H1 (cell line): Measurements from ENCODE around the gene MSANTD4.

Source experiments
- CEBPB ChIP-seq: IDR thresholded peaks from 2 replicates; pipeline ENCODE4 v1.6.1; 2012; ENCODE audit warnings: low read depth, low read length
- CHD1 ChIP-seq: IDR thresholded peaks from 2 replicates; pipeline ENCODE4 v1.6.1; 2012; ENCODE audit warnings: low read depth, low read length, improper control_type of control experiment
- CHD2 ChIP-seq: IDR thresholded peaks from 2 replicates; pipeline ENCODE4 v1.6.1; 2012; ENCODE audit warnings: low read length, improper control_type of control experiment
- EP300 ChIP-seq, 2 experiments: IDR thresholded peaks; 1 replicate in 1 of 2; 2 replicates in 1 of 2; pipeline ENCODE4 v1.6.1; 2011 to 2012; ENCODE audit warnings: low read depth in 2 of 2, low read length in 2 of 2, mild to moderate bottlenecking in 2 of 2, borderline replicate concordance in 1 of 2, inconsistent platforms in 1 of 2, moderate library complexity in 1 of 2
- EZH2 ChIP-seq: fragments of 200-600 bp; sonication (generic); IDR thresholded peaks from 2 replicates; pipeline ENCODE4 v1.7.1; 2012; ENCODE audit warnings: low read depth, mild to moderate bottlenecking, moderate library complexity, low read length, inconsistent platforms; ENCODE audit not compliant: severe bottlenecking
- JUND ChIP-seq: IDR thresholded peaks from 2 replicates; pipeline ENCODE4 v1.6.1; 2011; ENCODE audit warnings: mild to moderate bottlenecking, improper control_type of control experiment, low read length
- POLR2A ChIP-seq, 2 experiments: IDR thresholded peaks; 1 replicate in 1 of 2; 2 replicates in 1 of 2; pipeline ENCODE4 v1.6.1; 2011; ENCODE audit warnings: low read depth in 2 of 2, low read length in 2 of 2, mild to moderate bottlenecking in 2 of 2; ENCODE audit errors: control extremely low read depth in 1 of 2
- POLR2AphosphoS5 ChIP-seq: IDR thresholded peaks from 2 replicates; pipeline ENCODE4 v1.6.1; 2011; ENCODE audit warnings: low read depth, low read length
- TAF1 ChIP-seq: IDR thresholded peaks from 2 replicates; pipeline ENCODE4 v1.6.1; 2011; ENCODE audit warnings: mild to moderate bottlenecking, low read depth, low read length
- TEAD4 ChIP-seq: IDR thresholded peaks from 2 replicates; pipeline ENCODE4 v1.6.1; 2012; ENCODE audit warnings: low read depth, low read length, inconsistent platforms, mixed read lengths
- YY1 ChIP-seq: IDR thresholded peaks from 2 replicates; pipeline ENCODE4 v1.6.1; 2011; ENCODE audit warnings: low read depth, mild to moderate bottlenecking, low read length
- TF ChIP-seq, protein P1 (sequence below), 3 experiments: IDR thresholded peaks; 1 replicate in 2 of 3; 2 replicates in 1 of 3; pipeline versions ENCODE4 v1.5.1 to v1.6.1; 2011; ENCODE audit warnings: low read length in 3 of 3, mild to moderate bottlenecking in 3 of 3, inconsistent platforms in 2 of 3, low read depth in 1 of 3, moderate library complexity in 1 of 3; ENCODE audit not compliant: insufficient read depth in 1 of 3; ENCODE audit errors: control extremely low read depth in 1 of 3
- TF ChIP-seq, protein P2 (sequence below): IDR thresholded peaks from 2 replicates; pipeline ENCODE4 v1.6.1; 2011; ENCODE audit warnings: low read length, improper control_type of control experiment

DNA sequence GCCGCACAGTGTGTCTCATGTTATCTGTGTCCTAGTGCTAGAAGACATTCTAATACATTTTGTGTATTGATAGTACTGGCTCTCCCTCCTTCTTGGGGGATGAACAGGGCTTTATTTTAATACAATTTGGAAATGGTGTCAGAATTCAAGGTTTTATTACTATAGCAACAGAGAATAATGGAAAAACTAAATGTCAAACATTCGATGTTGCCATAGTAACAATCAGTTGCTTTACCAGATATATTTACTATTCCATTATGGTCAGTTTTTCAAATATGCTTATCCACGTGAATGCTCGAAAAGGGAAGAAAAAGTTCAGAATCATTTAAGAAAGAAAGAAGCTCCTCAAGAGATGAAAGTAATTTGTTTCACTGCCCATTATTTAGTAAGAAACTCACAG lies 8.6 kb upstream of the MSANTD4 start:
- TF ChIP-seq POLR2A (IDR thresholded peaks at IDR 0.05; ENCODE audit: control extremely low read depth in 1 of 2, low read depth in 2 of 2, low read length in 2 of 2) (no peak), POLR2AphosphoS5 (no peak), CEBPB (no peak), TEAD4 (no peak), EP300 (IDR thresholded peaks at IDR 0.05; ENCODE audit: borderline replicate concordance in 1 of 2, low read depth in 2 of 2, low read length in 2 of 2) (no peak), TAF1 (no peak), EZH2 (no peak), CHD1 (no peak), JUND (no peak), YY1 (no peak), CHD2 (no peak)
- TF ChIP-seq, protein P1, sequence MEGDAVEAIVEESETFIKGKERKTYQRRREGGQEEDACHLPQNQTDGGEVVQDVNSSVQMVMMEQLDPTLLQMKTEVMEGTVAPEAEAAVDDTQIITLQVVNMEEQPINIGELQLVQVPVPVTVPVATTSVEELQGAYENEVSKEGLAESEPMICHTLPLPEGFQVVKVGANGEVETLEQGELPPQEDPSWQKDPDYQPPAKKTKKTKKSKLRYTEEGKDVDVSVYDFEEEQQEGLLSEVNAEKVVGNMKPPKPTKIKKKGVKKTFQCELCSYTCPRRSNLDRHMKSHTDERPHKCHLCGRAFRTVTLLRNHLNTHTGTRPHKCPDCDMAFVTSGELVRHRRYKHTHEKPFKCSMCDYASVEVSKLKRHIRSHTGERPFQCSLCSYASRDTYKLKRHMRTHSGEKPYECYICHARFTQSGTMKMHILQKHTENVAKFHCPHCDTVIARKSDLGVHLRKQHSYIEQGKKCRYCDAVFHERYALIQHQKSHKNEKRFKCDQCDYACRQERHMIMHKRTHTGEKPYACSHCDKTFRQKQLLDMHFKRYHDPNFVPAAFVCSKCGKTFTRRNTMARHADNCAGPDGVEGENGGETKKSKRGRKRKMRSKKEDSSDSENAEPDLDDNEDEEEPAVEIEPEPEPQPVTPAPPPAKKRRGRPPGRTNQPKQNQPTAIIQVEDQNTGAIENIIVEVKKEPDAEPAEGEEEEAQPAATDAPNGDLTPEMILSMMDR (IDR thresholded peaks at IDR 0.05; ENCODE audit: control extremely low read depth in 1 of 3, insufficient read depth in 1 of 3, low read depth in 1 of 3, low read length in 3 of 3) = no peak
- TF ChIP-seq, protein P2, sequence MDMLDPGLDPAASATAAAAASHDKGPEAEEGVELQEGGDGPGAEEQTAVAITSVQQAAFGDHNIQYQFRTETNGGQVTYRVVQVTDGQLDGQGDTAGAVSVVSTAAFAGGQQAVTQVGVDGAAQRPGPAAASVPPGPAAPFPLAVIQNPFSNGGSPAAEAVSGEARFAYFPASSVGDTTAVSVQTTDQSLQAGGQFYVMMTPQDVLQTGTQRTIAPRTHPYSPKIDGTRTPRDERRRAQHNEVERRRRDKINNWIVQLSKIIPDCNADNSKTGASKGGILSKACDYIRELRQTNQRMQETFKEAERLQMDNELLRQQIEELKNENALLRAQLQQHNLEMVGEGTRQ = no peak
